B cell (primary cell): ENCODE data around the gene KLF11.

ENCODE experiments used
- CTCF ChIP-seq: fragments of 200-600 bp; IDR thresholded peaks from one replicate; pipeline ENCODE4 v1.8.0; 2022; ENCODE audit warnings: antibody characterized with exemption, mild to moderate bottlenecking
- EZH2 ChIP-seq: IDR thresholded peaks from 2 replicates; pipeline ENCODE4 v1.6.1; 2012; ENCODE audit warnings: borderline replicate concordance, low read depth, mild to moderate bottlenecking, moderate library complexity, low read length; ENCODE audit not compliant: insufficient read depth, poor library complexity, severe bottlenecking

DNA sequence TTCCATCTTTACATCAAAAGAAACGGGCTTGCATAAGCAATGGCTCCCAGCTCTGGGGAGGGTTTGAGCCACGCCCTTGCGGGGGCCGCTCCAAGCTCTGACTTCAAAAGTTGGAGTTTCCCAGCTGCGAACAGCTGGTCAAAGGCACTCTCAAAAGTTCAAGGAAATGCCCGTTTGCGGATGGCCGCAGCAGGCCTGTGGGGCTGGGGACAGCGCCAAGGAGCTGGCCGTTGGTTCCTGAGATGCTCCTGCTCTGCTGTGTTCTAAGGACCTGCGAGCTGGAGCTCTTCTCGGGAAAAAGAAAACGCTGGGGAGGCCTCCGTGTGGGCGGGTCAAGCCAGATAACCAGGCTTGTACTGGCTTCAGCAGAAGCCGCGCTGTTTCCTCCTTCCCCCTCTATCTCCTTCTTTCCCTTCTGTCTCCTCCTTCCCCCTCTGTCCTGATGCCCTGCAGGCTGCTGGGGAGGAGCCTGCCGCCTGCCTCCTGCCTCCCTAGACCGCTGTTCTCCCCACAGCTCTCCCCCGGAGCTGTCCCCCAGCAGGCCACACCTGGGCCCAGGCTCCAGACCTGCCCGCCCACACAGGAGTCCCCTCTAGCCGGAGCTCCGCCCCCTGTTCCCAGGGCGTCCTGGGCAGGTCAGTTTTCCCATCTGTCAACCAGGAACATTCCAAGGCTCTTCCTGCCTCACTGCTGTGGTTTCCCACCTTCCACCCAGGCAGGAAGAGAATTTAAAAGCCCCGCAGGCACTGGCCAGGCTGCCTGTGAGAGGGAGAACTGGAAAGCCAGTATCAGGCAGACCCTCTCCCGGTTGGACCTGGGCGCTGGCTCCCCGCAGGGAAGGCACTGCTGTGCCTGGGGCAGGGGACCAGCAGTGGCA, 14.1 kb downstream of the KLF11 start:
- no peak for TF ChIP-seq CTCF
- no peak for TF ChIP-seq EZH2
